Right cardiac atrium (tissue), 5 donors: ENCODE measurements around the gene TMEM161A. TPM values are rescaled to one million over a fixed set of nuclear protein-coding genes. Genes with fewer than 3 reads are reported as not detected.
"Not testable (repeated sequence)": the region's sequence is repeated elsewhere in the genome, so short reads cannot be mapped to it uniquely, and the experiment has no call there.

Source experiments
- ATAC-seq, 2 donors: fragments of 200-7000 bp; cut with Tn5 transposase; one replicate each; pipeline versions ENCODE4 v1.8.0 to v1.9.1; 2020; ENCODE audit warnings: moderate library complexity in 2 of 2, mild to moderate bottlenecking in 1 of 2
- DNase-seq, 3 donors: peaks; one replicate each; pipeline ENCODE4 v3.0.0-alpha.2; 2020
- H3K27ac ChIP-seq: one replicate; pipeline ENCODE4 v1.5.1; 2013; ENCODE audit warnings: mild to moderate bottlenecking, low read length, control low read depth, moderate library complexity
- H3K27me3 ChIP-seq: one replicate; pipeline ENCODE4 v1.6.1; 2013; ENCODE audit not compliant: control insufficient read depth, insufficient read depth
- H3K4me1 ChIP-seq: one replicate; pipeline ENCODE4 v1.6.1; 2013; ENCODE audit warnings: low read length; ENCODE audit not compliant: control insufficient read depth, insufficient read depth
- H3K4me3 ChIP-seq: one replicate; pipeline ENCODE4 v1.5.1; 2013; ENCODE audit warnings: low read length, control low read depth
- H3K9me3 ChIP-seq: one replicate; pipeline ENCODE4 v1.6.1; 2013; ENCODE audit warnings: low read length; ENCODE audit not compliant: control insufficient read depth
- WGBS: extraction: QIAGEN DNeasy Blood & Tissue Kit; methylation state at CpG from one replicate; pipeline ENCODE4 v1.1.7; 2013; 5-methylcytosine and 5-hydroxymethylcytosine counted together
- intact Hi-C, 4 donors: fragments of 100-400 bp; cut with DNase I; formaldehyde crosslinking; loops; one replicate each; pipeline versions ENCODE4 v1.11.0 to v1.14.0; 2022 to 2023
- polyA plus RNA-seq: library from polyadenylated mRNA; stranded (reverse); fragments of 200-250 nt; gene quantifications from one replicate; pipeline ENCODE4 v1.2.3, GENCODE V29; 2013
- total RNA-seq, 4 donors: library from RNA; stranded (reverse); fragmentation: NEBNext Ultra II Directional; extraction: Animal tissue kit (Norgen Biotek cat#: 25700); gene quantifications; one replicate each; pipeline ENCODE4 v1.2.1, GENCODE V29; 2021
- donor health status: healthy with polysubstance abuse.
- donor health status: DM: no; HTN: yes; CAD: no.
- donor health status: DM: no; HTN: no; CAD: no.
- donor health status: DM: no; HTN: yes; CAD: no; lungs with severe emphysema.
- donor health status: DM: yes; HTN: yes; CAD: no.

The TMEM161A gene
- total and polyA plus RNA-seq, 5 donors = 14.0 to 27.0 (median 19.5) TPM

GRCh38 chr19:19154768-19155494 lies 16.7 kb upstream of the TMEM161A start:
- 95% methylated on average over 6 of the region's 6 CpGs for WGBS
- Histone ChIP-seq H3K27ac (no peak overlapping the region), H3K27me3 (no peaks in the 10 kb centered on the region), H3K4me1 (no peaks in the 10 kb centered on the region), H3K4me3 (no peak overlapping the region), H3K9me3 (no peaks in the 10 kb centered on the region)
- DNase-seq (no peak), ATAC-seq (no peak)
- intact Hi-C loops = no loop called here

- ATAC-seq = no peak
- intact Hi-C loops = no loop called here
Measured at GRCh38 chr19:19152668-19153384, 14.5 kb upstream of the TMEM161A start.

GRCh38 chr19:19151418-19151817 lies 13.1 kb upstream of the TMEM161A start:
- 77% methylated on average over 11 of the region's 11 CpGs for WGBS
- Histone ChIP-seq H3K27ac (no peak overlapping the region), H3K9me3 (no peaks in the 10 kb centered on the region), H3K27me3 (no peaks in the 10 kb centered on the region), H3K4me1 (no peaks in the 10 kb centered on the region), H3K4me3 (no peak overlapping the region)
- DNase-seq (peak in 2 of 3 donors; percentile 16 to 24), ATAC-seq (no peak)
- intact Hi-C loops = no loop called here

More at GRCh38 chr19:19152668-19153384, 14.5 kb upstream of the TMEM161A start:
- Histone ChIP-seq H3K4me3 (no peak overlapping the region), H3K27ac (no peak overlapping the region), H3K4me1 (no peaks in the 10 kb centered on the region), H3K9me3 (no peaks in the 10 kb centered on the region), H3K27me3 (no peaks in the 10 kb centered on the region)
- peak in 1 of 3 donors; percentile 68 for DNase-seq
- 66% methylated on average over 13 of the region's 13 CpGs for WGBS

- intact Hi-C loops = loop anchor here in 1 of 4 donors (10.0 kb wide), 1 partner anchor 195 kb away; no protein-coding TSS in a partner anchor
- no peaks in the 10 kb centered on the region for H3K9me3 ChIP-seq
- DNase-seq (peak in 1 of 3 donors; percentile 6), ATAC-seq (no peak)
- no peak overlapping the region for H3K4me3 ChIP-seq
- 89% methylated on average over 2 of the region's 2 CpGs for WGBS
- H3K27ac ChIP-seq = no peak overlapping the region
- H3K4me1 ChIP-seq = no peaks in the 10 kb centered on the region
- no peaks in the 10 kb centered on the region for H3K27me3 ChIP-seq
Measured at GRCh38 chr19:19149435-19149834, 11.2 kb upstream of the TMEM161A start.

GRCh38 chr19:19148504-19148903 lies 10.2 kb upstream of the TMEM161A start:
- peak in 1 of 3 donors; percentile 17 for DNase-seq
- 98% methylated on average over 8 of the region's 8 CpGs for WGBS
- H3K27ac ChIP-seq, H3K9me3 ChIP-seq, H3K4me3 ChIP-seq, ATAC-seq, H3K4me1 ChIP-seq, H3K27me3 ChIP-seq: not testable (repeated sequence)
- intact Hi-C loops = loop anchor here in 1 of 4 donors (10.0 kb wide), 1 partner anchor 196 kb away; no protein-coding TSS in a partner anchor

GRCh38 chr19:19147344-19147743 lies 9.1 kb upstream of the TMEM161A start:
- no peaks in the 10 kb centered on the region for H3K9me3 ChIP-seq
- intact Hi-C loops = loop anchor here in 1 of 4 donors (10.0 kb wide), 1 partner anchor 197 kb away; no protein-coding TSS in a partner anchor
- ATAC-seq (no peak), DNase-seq (no peak)
- WGBS = 97% methylated on average over 5 of the region's 5 CpGs
- no peak overlapping the region for H3K4me3 ChIP-seq
- no peaks in the 10 kb centered on the region for H3K4me1 ChIP-seq
- H3K27ac ChIP-seq = no peak overlapping the region
- no peaks in the 10 kb centered on the region for H3K27me3 ChIP-seq

GRCh38 chr19:19146865-19147264 lies 8.6 kb upstream of the TMEM161A start:
- 96% methylated on average over 7 of the region's 7 CpGs for whole genome bisulfite sequencing
- ATAC-seq = no peak
- H3K4me3 ChIP-seq = no peak overlapping the region

GRCh38 chr19:19145684-19146608 lies 7.7 kb upstream of the TMEM161A start:
- H3K27me3 ChIP-seq = no peaks in the 10 kb centered on the region
- H3K4me3 ChIP-seq = no peak overlapping the region
- DNase-seq = peak; percentile 78 to 92 (median 91)
- intact Hi-C loops = loop anchor here in 1 of 4 donors (10.0 kb wide), 1 partner anchor 199 kb away; no protein-coding TSS in a partner anchor
- no peak overlapping the region for H3K27ac ChIP-seq
- no peaks in the 10 kb centered on the region for H3K4me1 ChIP-seq
- H3K9me3 ChIP-seq = no peaks in the 10 kb centered on the region
- WGBS = 28% methylated on average over 47 of the region's 47 CpGs
- ATAC-seq = peak; percentile 69 to 81

More at GRCh38 chr19:19146865-19147264, 8.6 kb upstream of the TMEM161A start:
- H3K27me3 ChIP-seq = no peaks in the 10 kb centered on the region
- no peak overlapping the region for H3K27ac ChIP-seq
- peak in 2 of 3 donors; percentile 36 to 46 for DNase-seq
- no peaks in the 10 kb centered on the region for H3K9me3 ChIP-seq
- H3K4me1 ChIP-seq = no peaks in the 10 kb centered on the region
- intact Hi-C loops = loop anchor here in 1 of 4 donors (10.0 kb wide), 1 partner anchor 198 kb away; no protein-coding TSS in a partner anchor

- H3K27ac ChIP-seq = no peak overlapping the region
- peak; percentile 17 to 31 for ATAC-seq
Measured at GRCh38 chr19:19145281-19145680, 7.0 kb upstream of the TMEM161A start.

GRCh38 chr19:19142347-19142746 lies 4.1 kb upstream of the TMEM161A start:
- Histone ChIP-seq H3K27ac (no peak overlapping the region), H3K4me1 (no peaks in the 10 kb centered on the region), H3K9me3 (no peaks in the 10 kb centered on the region), H3K4me3 (no peak overlapping the region), H3K27me3 (no peaks in the 10 kb centered on the region)
- ATAC-seq = no peak
- 88% methylated on average over 12 of the region's 12 CpGs for WGBS
- intact Hi-C loops = loop anchor here in 2 of 4 donors (5.0 to 10.0 kb wide), 2 partner anchors 85 to 202 kb away; no protein-coding TSS in a partner anchor
- DNase-seq = no peak

More at GRCh38 chr19:19145281-19145680, 7.0 kb upstream of the TMEM161A start:
- no peaks in the 10 kb centered on the region for H3K27me3 ChIP-seq
- peak in 2 of 3 donors; percentile 42 to 61 for DNase-seq
- WGBS = 83% methylated on average over 17 of the region's 17 CpGs
- H3K4me1 ChIP-seq = no peaks in the 10 kb centered on the region
- intact Hi-C loops = loop anchor here in 1 of 4 donors (10.0 kb wide), 1 partner anchor 200 kb away; no protein-coding TSS in a partner anchor
- H3K4me3 ChIP-seq = no peak overlapping the region
- H3K9me3 ChIP-seq = no peaks in the 10 kb centered on the region
